GM12873 (cell line): Measurements from ENCODE around the gene ARHGDIA.
A peak's percentile ranks its signal among the peaks of the same experiment; 100 is the strongest.

Source experiments
- TF ChIP-seq, protein P1 (sequence below): IDR thresholded peaks from 2 replicates; pipeline ENCODE4 v1.5.1; 2012; ENCODE audit warnings: low read depth, mild to moderate bottlenecking, moderate library complexity, low read length, control low read depth; ENCODE audit not compliant: insufficient read depth; ENCODE audit errors: missing control alignments

The ARHGDIA gene

GRCh38 chr17:81828656-81829055, 42.5 kb downstream of the ARHGDIA start:
- TF ChIP-seq, protein P1, sequence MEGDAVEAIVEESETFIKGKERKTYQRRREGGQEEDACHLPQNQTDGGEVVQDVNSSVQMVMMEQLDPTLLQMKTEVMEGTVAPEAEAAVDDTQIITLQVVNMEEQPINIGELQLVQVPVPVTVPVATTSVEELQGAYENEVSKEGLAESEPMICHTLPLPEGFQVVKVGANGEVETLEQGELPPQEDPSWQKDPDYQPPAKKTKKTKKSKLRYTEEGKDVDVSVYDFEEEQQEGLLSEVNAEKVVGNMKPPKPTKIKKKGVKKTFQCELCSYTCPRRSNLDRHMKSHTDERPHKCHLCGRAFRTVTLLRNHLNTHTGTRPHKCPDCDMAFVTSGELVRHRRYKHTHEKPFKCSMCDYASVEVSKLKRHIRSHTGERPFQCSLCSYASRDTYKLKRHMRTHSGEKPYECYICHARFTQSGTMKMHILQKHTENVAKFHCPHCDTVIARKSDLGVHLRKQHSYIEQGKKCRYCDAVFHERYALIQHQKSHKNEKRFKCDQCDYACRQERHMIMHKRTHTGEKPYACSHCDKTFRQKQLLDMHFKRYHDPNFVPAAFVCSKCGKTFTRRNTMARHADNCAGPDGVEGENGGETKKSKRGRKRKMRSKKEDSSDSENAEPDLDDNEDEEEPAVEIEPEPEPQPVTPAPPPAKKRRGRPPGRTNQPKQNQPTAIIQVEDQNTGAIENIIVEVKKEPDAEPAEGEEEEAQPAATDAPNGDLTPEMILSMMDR, result no peak

DNA sequence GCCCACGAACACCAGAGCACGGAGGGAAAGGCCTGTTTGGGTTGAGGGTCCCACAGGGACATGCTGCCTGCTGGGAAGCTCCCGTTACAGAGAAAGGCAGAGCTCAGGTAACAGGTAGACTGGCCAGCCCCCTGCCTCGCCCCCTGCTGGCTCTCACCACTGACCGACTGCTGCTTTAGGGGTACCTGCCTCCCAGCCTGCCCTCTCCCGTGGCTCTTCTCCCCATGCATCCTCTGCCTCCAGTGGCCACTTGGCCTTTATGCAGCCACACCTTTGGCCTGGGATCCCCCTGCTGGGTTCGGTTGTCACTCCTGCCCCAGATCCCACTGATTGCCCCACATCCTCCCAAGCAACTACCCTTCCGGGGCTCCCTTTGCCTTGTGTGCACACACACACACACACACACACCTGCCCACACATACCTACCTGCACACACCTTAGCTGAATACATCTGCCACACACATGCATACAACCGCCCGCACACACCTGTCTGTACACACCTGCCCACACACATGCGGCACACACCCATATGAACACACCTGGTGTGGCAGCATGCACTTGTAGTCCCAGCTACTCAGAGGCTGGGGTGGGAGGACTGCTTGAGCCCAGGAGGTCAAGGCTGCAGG, 45.2 kb downstream of the ARHGDIA start:
- TF ChIP-seq, protein P1, result peak; percentile 28

- TF ChIP-seq, protein P1, result no peak
Measured at GRCh38 chr17:81824595-81824994, 46.5 kb downstream of the ARHGDIA start.

- TF ChIP-seq, protein P1, result no peak
Measured at GRCh38 chr17:81823820-81824550, 47.2 kb downstream of the ARHGDIA start.

DNA sequence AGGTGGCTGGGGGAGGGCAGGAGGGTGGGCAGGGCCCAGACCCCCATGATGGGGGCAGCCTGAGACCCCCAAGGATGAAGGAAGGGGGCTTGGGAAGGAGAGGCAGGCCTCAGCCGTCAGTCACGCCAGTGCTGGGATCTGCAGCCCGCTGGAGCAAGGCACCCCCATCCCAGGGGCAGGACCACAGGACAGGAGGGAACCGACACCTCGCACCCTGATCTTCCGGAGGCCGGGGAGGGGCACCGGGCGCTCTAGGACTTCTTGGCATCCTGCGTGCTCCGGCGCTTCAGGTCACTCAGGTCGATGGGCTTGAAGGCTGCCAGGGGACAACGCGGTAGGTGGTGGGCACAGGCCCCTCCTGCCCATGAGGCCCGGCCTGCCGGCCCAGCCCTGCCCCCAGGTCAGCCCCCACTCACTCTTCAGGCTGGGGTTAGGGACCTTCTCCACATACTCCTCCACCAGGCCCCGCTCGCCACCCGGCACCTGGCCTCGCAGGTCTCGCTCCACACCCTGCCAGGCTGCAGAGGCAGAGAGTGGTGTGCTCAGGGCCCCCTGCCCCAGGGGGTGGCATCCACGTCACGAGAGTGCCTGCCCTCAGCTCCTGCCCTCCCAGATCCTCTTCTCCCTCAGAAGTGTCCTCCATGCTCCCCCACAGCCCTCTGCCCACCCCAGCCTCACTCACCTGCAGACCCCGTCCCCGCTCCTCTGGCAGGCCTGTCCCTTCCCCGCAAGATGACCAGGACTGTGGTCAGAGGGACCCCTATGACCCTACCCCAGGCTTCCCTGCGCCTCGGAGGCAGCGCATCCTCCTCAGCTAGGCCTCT, 47.9 kb downstream of the ARHGDIA start:
- TF ChIP-seq, protein P1, result no peak

DNA sequence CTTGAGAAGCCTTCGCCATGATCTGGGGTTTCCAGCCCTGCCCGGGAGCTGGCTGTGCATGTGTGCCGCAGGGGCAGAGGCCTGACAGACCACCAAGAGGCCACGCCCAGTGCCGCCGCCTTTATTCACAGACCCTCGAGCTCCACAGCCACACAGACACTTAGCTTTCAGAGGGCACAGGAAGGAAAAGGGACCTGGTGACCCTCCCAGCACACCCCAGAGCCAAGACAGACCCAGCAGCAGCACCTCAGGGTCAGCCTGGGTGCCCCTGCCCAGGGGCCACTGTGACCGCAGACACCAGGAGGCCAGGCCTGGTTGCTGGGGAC, 48.9 kb downstream of the ARHGDIA start:
- TF ChIP-seq, protein P1, result no peak
